T47D (cell line): ENCODE data around the gene NEDD9.

Experiments used
- DNase-seq, 2 experiments: peaks; one replicate each; pipeline versions ENCODE4 v3.0.0 to v3.0.0-alpha.2; 2011 to 2012; ENCODE audit warnings: low read depth in 1 of 2, low spot score in 1 of 2
- JUND ChIP-seq: IDR thresholded peaks from 2 replicates; pipeline ENCODE4 v1.6.1; 2012; ENCODE audit warnings: low read depth
- in situ Hi-C: cut with HindIII; loops from 2 replicates; pipeline ENCODE4 v1.10.0; 2016; ENCODE audit warnings: low sequenced_read_pairs, low pct_unique_long_range_greater_than_20kb

NEDD9 gene

GRCh38 chr6:11141295-11141694 is 91.2 kb downstream of the NEDD9 start:
- in situ Hi-C loops, result no loop called here
- no peak for DNase-seq
- TF ChIP-seq JUND, result no peak

- in situ Hi-C loops, result no loop called here
- DNase-seq, result no peak
Measured at GRCh38 chr6:11140056-11140455, 92.4 kb downstream of the NEDD9 start.

GRCh38 chr6:11139051-11139960 is 93.2 kb downstream of the NEDD9 start:
- in situ Hi-C loops, result no loop called here
- TF ChIP-seq JUND, result no peak
- DNase-seq, result no peak

More at GRCh38 chr6:11140056-11140455, 92.4 kb downstream of the NEDD9 start:
- no peak for TF ChIP-seq JUND

GRCh38 chr6:11136809-11137208 is 95.7 kb downstream of the NEDD9 start:
- no peak for DNase-seq
- in situ Hi-C loops, result no loop called here
- TF ChIP-seq JUND, result no peak
